ENCODE results near the gene TMEM204. TPM values are rescaled to one million over a fixed set of nuclear protein-coding genes. Genes with fewer than 3 reads are reported as not detected.

Gene TMEM204
- total and polyA plus RNA-seq, 4 donors = 24.7 to 116 (median 40.4) TPM

DNA sequence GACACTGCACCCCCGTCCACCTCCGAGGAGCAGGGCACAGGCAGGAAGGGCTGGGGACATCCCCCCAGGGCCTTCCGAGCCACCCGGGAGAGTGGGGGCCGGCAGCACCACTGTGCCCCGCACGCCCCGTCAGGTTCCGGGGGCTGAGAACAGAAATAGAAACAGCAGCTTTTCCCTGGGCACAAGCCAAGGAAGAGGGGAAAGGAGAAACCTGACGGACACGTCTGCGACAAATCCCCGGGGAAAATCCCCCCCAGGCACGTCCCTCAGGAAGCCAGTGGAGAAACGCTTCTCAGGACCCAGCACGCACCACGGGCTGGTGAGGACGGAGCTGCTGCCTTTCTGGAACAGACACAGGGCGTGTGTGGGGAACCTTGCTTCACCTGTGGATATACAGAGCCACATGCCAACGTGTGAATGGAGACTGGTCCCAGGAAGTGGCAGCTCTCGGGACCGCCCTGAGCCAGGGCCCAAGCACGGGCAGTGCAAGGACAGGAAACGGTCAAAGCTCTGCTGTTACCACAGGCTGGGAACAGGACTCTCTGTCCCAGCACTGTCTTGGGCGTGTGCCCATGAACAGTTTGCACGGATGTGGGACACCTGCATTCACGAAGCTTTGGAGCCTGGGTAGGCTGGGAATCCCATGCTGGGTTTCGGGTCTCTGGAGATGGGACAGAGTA, 1.2 kb upstream of the TMEM204 start:
- H3K4me1 ChIP-seq (ENCODE audit: control insufficient read depth in 5 of 5, insufficient read depth in 5 of 5, low read length in 5 of 5) = peaks cover 5 to 66% (median 18%) of the 10 kb centered on the region in 5 donors
- DNase-seq = peak in 2 of 3 donors; percentile 40 to 56
- WGBS, 2 donors = 59 to 70% methylated on average over 28 of the region's 28 CpGs

DNA sequence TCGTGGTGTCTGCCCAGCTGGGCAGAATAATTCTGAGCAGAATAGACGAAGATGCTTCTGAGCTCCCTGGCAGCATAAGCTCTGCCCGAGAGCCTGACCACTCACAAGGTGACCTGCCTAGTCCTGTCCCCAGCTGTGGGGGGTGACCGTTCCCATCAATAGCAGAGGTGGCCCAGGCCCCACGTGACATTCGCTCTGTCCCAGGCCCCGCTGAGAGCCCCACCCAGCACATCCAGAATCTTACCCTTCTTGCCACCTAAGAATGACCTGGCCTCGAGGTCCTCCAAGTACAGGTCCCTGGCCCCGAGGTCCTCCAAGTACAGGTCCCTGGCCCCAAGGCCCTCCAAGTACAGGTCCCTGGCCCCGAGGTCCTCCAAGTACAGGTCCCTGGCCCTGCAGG, 695 bp upstream of the TMEM204 start:
- peaks cover 5 to 68% (median 16%) of the 10 kb centered on the region in 5 donors for H3K4me1 ChIP-seq (ENCODE audit: control insufficient read depth in 5 of 5, insufficient read depth in 5 of 5, low read length in 5 of 5)
- H3K36me3 ChIP-seq (ENCODE audit: control insufficient read depth in 4 of 4, insufficient read depth in 4 of 4, low read length in 4 of 4) = peaks cover 0 to 19% (median 8%) of the 10 kb centered on the region in 4 donors
- no peak overlapping the region for H3K9ac ChIP-seq (ENCODE audit: insufficient read depth in 1 of 2, low read length in 2 of 2)
- TF ChIP-seq, protein P1, sequence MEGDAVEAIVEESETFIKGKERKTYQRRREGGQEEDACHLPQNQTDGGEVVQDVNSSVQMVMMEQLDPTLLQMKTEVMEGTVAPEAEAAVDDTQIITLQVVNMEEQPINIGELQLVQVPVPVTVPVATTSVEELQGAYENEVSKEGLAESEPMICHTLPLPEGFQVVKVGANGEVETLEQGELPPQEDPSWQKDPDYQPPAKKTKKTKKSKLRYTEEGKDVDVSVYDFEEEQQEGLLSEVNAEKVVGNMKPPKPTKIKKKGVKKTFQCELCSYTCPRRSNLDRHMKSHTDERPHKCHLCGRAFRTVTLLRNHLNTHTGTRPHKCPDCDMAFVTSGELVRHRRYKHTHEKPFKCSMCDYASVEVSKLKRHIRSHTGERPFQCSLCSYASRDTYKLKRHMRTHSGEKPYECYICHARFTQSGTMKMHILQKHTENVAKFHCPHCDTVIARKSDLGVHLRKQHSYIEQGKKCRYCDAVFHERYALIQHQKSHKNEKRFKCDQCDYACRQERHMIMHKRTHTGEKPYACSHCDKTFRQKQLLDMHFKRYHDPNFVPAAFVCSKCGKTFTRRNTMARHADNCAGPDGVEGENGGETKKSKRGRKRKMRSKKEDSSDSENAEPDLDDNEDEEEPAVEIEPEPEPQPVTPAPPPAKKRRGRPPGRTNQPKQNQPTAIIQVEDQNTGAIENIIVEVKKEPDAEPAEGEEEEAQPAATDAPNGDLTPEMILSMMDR (IDR thresholded peaks at IDR 0.05; ENCODE audit: control extremely low read depth, extremely low read depth) = no peak
- DNase-seq (no peak), ATAC-seq (ENCODE audit: insufficient read depth, low FRiP score) (no peak)
- no peaks in the 10 kb centered on the region for H3K9me3 ChIP-seq (ENCODE audit: control insufficient read depth in 4 of 4, insufficient read depth in 3 of 4, low read length in 3 of 4)
- H3K27me3 ChIP-seq (ENCODE audit: control insufficient read depth in 3 of 3, insufficient read depth in 3 of 3, low read length in 2 of 3) = no peaks in the 10 kb centered on the region
- 70 to 80% methylated on average over 10 of the region's 10 CpGs for WGBS, 2 donors
- no peak overlapping the region for H3K4me3 ChIP-seq
- H3K27ac ChIP-seq (ENCODE audit: low read depth in 1 of 2, low read length in 1 of 2) = peak overlapping the region; percentile 95

More for the DNA sequence above, 1.2 kb upstream of the TMEM204 start:
- Histone ChIP-seq H3K9me3 (ENCODE audit: control insufficient read depth in 4 of 4, insufficient read depth in 3 of 4, low read length in 3 of 4) (no peaks in the 10 kb centered on the region), H3K27me3 (ENCODE audit: control insufficient read depth in 3 of 3, insufficient read depth in 3 of 3, low read length in 2 of 3) (no peaks in the 10 kb centered on the region), H3K27ac (ENCODE audit: low read depth in 1 of 2, low read length in 1 of 2) (peak overlapping the region; percentile 95), H3K9ac (ENCODE audit: insufficient read depth in 1 of 2, low read length in 2 of 2) (no peak overlapping the region), H3K4me3 (no peak overlapping the region), H3K36me3 (ENCODE audit: control insufficient read depth in 4 of 4, insufficient read depth in 4 of 4, low read length in 4 of 4) (peaks cover 0 to 14% (median 6%) of the 10 kb centered on the region in 4 donors)
- ATAC-seq (ENCODE audit: insufficient read depth, low FRiP score) = no peak
- TF ChIP-seq, protein P1 (IDR thresholded peaks at IDR 0.05; ENCODE audit: control extremely low read depth, extremely low read depth) = no peak

DNA sequence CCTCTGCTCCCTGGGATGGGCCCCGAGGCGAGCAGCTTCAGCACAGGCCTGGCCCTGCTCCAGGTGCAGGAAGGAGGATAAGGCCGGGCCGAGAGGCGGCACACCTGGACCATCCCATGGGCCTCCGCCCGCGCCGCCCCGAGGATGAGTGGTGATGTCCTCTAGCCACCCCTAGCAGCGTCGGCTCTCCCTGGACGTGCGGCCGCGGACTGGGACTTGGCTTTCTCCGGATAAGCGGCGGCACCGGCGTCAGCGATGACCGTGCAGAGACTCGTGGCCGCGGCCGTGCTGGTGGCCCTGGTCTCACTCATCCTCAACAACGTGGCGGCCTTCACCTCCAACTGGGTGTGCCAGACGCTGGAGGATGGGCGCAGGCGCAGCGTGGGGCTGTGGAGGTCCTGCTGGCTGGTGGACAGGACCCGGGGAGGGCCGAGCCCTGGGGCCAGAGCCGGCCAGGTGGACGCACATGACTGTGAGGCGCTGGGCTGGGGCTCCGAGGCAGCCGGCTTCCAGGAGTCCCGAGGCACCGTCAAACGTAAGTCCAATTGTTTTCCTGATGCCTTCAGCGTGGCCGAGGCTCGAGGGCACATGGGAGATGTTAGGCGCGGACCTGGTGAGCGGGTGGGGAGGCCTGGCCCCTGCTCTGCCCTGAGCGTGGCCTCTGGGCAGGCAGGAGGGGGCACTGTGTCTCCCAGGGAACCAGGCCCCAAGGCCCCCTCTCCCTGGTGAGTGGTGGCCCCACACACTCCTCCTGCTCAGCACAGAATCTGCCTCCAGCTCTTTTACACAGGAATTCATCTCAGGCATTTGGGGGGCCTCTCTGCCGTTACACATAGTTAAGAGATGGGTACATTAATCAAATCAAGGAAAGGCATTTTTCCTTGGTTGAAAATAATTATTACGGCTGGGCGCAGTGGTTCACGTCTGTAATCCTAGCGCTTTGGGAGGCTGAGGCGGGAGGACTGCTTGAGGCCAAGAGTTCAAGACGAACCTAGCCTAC, 855 bp downstream of the TMEM204 start:
- peak overlapping the region; percentile 82 for H3K4me3 ChIP-seq
- H3K9ac ChIP-seq (ENCODE audit: insufficient read depth in 1 of 2, low read length in 2 of 2) = no peak overlapping the region
- TF ChIP-seq, protein P1 (IDR thresholded peaks at IDR 0.05; ENCODE audit: control extremely low read depth, extremely low read depth) = no peak
- H3K36me3 ChIP-seq (ENCODE audit: control insufficient read depth in 4 of 4, insufficient read depth in 4 of 4, low read length in 4 of 4) = peaks cover 0 to 33% (median 16%) of the 10 kb centered on the region in 4 donors
- peak overlapping the region; percentile 82 to 95 for H3K27ac ChIP-seq (ENCODE audit: low read depth in 1 of 2, low read length in 1 of 2)
- no peaks in the 10 kb centered on the region for H3K27me3 ChIP-seq (ENCODE audit: control insufficient read depth in 3 of 3, insufficient read depth in 3 of 3, low read length in 2 of 3)
- 32 to 48% methylated on average over 57 of the region's 57 CpGs for WGBS, 2 donors
- H3K9me3 ChIP-seq (ENCODE audit: control insufficient read depth in 4 of 4, insufficient read depth in 3 of 4, low read length in 3 of 4) = no peaks in the 10 kb centered on the region
- DNase-seq (peak in 1 of 3 donors; percentile 44), ATAC-seq (ENCODE audit: insufficient read depth, low FRiP score) (no peak)
- H3K4me1 ChIP-seq (ENCODE audit: control insufficient read depth in 5 of 5, insufficient read depth in 5 of 5, low read length in 5 of 5) = peaks cover 5 to 71% (median 13%) of the 10 kb centered on the region in 5 donors

Data from lung (tissue), 12 donors.